CD4-positive, alpha-beta T cell treated with Interleukin-17A for 4 hours (primary cell): Measurements from ENCODE around the gene PGRMC2.
A peak's percentile ranks its signal among the peaks of the same experiment; 100 is the strongest.
"Not testable (repeated sequence)": the region's sequence is repeated elsewhere in the genome, so short reads cannot be mapped to it uniquely, and the experiment has no call there.

ENCODE experiments used
- DNase-seq: peaks from one replicate; pipeline ENCODE4 v3.0.0-alpha.2; 2020; ENCODE audit warnings: mixed read lengths

PGRMC2 gene

GRCh38 chr4:128298146-128298758 is 10.6 kb upstream of the PGRMC2 start:
- no peak for DNase-seq

GRCh38 chr4:128295255-128295654 is 7.6 kb upstream of the PGRMC2 start:
- no peak for DNase-seq

- DNase-seq, result no peak
These were observed 6.9 kb upstream of the PGRMC2 start for GRCh38 chr4:128294464-128294863.

- DNase-seq, result no peak
These were observed 4.7 kb upstream of the PGRMC2 start for GRCh38 chr4:128292349-128292748.

- DNase-seq, result no peak
These were observed 3.5 kb upstream of the PGRMC2 start for GRCh38 chr4:128291096-128291495.

GRCh38 chr4:128290526-128290925 is 2.9 kb upstream of the PGRMC2 start:
- no peak for DNase-seq

- no peak for DNase-seq
These were observed 2.0 kb upstream of the PGRMC2 start for GRCh38 chr4:128289523-128290158.

- DNase-seq, result peak; percentile 27
These were observed 1.1 kb upstream of the PGRMC2 start for GRCh38 chr4:128288689-128289106.

- DNase-seq, result peak; percentile 100
These were observed 467 bp upstream of the PGRMC2 start for GRCh38 chr4:128287871-128288688.

GRCh38 chr4:128286474-128287058 is 1.0 kb downstream of the PGRMC2 start:
- DNase-seq, result peak; percentile 30

GRCh38 chr4:128285085-128285997 is 2.3 kb downstream of the PGRMC2 start:
- DNase-seq, result no peak

GRCh38 chr4:128284317-128284716 is 3.3 kb downstream of the PGRMC2 start:
- DNase-seq, result no peak

GRCh38 chr4:128283071-128283470 is 4.5 kb downstream of the PGRMC2 start:
- no peak for DNase-seq

GRCh38 chr4:128282516-128282915 is 5.1 kb downstream of the PGRMC2 start:
- no peak for DNase-seq

GRCh38 chr4:128281354-128281753 is 6.3 kb downstream of the PGRMC2 start:
- DNase-seq, result no peak

GRCh38 chr4:128279624-128280225 is 7.9 kb downstream of the PGRMC2 start:
- no peak for DNase-seq

- no peak for DNase-seq
These were observed 9.8 kb downstream of the PGRMC2 start for GRCh38 chr4:128277856-128278255.

GRCh38 chr4:128275346-128275745 is 12.3 kb downstream of the PGRMC2 start:
- DNase-seq, result no peak

GRCh38 chr4:128271551-128271950 is 16.1 kb downstream of the PGRMC2 start:
- DNase-seq, result no peak

- no peak for DNase-seq
These were observed 18.6 kb downstream of the PGRMC2 start for GRCh38 chr4:128268970-128269369.

GRCh38 chr4:128267745-128268144 is 19.9 kb downstream of the PGRMC2 start:
- no peak for DNase-seq

- not testable (repeated sequence) for DNase-seq
These were observed 20.4 kb downstream of the PGRMC2 start for GRCh38 chr4:128267171-128267570.
